ENCODE measurements around the gene LAMC3.

- TF ChIP-seq POLR2A (IDR thresholded peaks at IDR 0.05; ENCODE audit: low read depth), result no peak
- TF ChIP-seq, protein P1, sequence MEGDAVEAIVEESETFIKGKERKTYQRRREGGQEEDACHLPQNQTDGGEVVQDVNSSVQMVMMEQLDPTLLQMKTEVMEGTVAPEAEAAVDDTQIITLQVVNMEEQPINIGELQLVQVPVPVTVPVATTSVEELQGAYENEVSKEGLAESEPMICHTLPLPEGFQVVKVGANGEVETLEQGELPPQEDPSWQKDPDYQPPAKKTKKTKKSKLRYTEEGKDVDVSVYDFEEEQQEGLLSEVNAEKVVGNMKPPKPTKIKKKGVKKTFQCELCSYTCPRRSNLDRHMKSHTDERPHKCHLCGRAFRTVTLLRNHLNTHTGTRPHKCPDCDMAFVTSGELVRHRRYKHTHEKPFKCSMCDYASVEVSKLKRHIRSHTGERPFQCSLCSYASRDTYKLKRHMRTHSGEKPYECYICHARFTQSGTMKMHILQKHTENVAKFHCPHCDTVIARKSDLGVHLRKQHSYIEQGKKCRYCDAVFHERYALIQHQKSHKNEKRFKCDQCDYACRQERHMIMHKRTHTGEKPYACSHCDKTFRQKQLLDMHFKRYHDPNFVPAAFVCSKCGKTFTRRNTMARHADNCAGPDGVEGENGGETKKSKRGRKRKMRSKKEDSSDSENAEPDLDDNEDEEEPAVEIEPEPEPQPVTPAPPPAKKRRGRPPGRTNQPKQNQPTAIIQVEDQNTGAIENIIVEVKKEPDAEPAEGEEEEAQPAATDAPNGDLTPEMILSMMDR (IDR thresholded peaks at IDR 0.05), result no peak
- no peak for TF ChIP-seq POLR2AphosphoS5 (IDR thresholded peaks at IDR 0.05)
- no peak for TF ChIP-seq EP300 (IDR thresholded peaks at IDR 0.05)
Observed at GRCh38 chr9:131024978-131025868, 16.2 kb downstream of the LAMC3 start.
